GM15510 (cell line): ENCODE results near the gene USP43.

Experiments used
- POLR2A ChIP-seq: IDR thresholded peaks from 3 replicates; pipeline ENCODE4 v1.6.1; 2011; ENCODE audit warnings: borderline replicate concordance; ENCODE audit not compliant: insufficient read length; ENCODE audit errors: extremely low read depth

Gene USP43

DNA sequence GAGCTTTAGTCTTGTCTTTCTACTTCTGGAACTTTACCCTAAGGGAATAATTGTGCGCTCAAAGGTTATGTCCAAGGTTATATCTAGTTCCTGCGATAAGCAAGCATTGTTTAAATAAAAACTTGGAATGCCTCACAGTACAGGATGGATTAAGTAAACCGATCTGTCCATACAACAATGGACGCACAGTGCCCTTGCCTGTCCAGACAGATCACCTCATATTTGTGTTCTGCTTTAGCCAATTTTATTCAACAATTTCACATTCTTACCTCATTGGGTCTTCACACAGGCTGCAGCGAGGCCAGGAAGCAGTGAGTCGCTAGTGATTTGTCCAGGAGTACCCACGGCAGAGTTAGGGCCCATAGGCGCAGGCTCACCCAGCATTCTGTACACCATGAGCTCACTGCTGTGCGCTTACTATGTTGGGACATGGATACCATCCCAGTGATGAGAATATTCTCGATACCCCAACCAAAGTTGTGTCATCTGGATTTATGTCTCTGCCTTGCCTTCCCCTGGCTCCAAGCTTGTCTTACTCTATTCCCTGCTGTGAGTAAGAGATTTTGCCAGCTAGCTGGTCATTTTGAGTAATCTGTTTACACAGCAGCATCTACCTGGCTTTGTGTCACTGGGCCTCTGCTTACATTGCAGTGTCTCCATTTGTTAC, 39.8 kb downstream of the USP43 start:
- TF ChIP-seq POLR2A, result no peak

DNA sequence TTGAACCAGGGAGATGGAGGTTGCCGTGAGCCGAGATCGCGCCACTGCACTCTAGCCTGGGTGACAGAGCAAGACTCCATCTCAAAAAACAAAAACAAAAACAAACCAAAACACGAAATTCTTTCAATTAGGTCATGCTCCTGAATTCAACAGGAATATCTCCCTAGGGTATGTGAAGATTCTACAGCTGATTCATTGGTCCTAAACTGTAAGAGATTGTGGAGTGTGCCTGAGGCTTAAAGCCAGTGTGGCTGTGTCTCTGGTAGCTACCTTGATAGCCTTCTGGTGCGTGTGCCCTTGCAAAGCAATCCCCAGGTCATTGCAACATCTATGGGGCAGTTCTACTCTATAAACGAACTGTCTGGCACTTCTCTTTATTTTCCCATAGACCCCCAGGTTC, 48.4 kb downstream of the USP43 start:
- TF ChIP-seq POLR2A, result no peak

DNA sequence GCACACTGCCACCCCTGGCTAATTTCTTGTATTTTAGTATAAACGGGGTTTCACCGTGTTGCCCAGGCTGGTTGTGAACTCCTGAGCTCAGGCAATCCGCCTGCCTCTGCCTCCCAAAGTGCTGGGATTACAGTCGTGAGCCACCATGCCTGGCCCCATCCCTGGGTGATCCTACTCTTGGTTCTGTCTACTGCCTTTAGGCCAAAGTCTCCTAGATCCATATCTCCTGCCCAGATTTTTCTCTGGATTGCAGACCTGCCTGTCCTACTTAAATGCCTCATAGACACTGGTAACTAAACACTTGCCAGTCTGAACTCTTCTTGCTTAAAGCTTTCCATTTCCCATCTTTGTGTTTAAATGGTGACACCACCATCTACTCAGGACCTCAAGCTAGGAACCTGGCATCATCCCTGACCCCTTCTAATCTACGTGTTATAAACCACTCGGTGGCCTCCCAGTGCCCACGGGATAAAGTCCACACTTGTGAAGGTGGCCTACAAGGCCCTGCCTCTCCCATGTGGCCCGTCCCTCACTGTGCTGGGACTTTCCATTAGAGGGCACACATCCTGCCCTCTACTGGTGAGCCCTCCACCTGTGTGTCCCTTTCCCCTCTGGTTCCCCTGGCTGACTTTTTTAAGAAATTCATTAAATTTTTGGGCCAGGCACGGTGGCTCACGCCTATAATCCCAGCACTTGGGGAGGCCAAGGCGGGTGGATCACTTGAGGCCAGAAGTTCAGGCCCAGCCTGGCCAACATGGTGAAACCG, 51.1 kb downstream of the USP43 start:
- no peak for TF ChIP-seq POLR2A

DNA sequence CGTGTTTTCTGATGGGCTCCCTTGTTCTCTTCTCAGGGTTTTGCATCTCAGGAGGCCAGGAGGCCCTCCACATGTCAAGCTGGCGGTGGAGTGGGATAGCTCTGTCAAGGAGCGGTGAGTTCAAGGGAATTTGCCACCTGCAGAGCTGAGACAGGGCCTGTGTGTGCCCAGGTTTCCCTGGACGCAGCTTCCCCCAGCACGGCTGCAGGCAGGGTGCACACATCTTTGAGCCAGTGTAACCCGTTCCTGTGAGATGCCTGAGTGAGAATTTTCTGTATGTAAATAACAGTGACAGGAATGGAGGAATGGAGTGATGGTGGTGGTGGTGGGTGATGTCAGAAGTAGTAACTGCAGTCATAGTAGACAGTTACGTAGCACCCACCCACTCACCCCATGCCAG, 54.8 kb downstream of the USP43 start:
- TF ChIP-seq POLR2A, result no peak

DNA sequence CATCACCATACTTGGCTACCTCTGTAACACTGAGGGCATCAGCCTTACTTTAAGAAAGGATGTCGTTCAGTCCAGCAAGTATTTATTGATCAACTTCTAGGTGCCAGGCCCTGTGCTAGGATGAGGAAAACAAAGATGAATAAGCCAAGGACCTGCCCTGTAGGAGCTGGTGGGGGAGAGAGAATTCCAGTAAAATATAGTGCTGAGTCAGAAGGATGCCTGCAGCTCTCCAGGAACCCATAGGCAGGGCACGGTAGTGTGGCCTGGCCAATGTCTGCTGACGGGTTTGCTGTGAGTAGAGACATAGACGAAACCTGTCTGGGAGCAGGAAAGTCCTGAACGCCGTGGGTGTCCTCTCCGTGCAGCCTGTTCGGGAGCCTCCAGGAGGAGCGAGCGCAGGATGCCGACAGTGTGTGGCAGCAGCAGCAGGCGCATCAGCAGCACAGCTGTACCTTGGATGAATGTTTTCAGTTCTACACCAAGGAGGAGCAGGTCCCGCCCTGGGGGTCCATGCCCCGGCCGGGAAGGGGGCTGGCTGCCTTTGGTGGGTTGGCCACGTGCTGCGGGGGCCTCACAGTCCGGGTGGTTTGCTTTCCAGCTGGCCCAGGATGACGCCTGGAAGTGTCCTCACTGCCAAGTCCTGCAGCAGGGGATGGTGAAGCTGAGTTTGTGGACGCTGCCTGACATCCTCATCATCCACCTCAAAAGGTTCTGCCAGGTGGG, 55.6 kb downstream of the USP43 start:
- TF ChIP-seq POLR2A, result no peak

DNA sequence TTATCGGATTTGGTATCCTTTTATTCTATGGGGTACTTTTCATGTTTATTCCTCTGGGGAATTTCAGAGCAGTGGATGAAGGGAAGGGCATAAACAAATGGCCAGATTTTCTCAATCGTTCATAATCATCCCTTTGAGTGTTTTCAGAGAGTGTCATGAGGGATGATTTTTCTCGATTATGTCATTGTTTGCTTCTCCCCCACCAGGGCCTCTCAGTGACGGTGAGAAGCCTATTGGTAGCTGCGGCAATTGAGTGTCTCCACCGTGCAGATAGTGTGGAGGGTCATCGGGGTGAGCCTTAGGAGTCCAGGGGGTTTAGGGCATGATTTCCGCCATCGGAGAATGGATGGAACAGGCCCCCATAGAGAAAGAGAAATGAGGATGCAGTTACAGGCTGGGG, 57.2 kb downstream of the USP43 start:
- TF ChIP-seq POLR2A, result no peak

DNA sequence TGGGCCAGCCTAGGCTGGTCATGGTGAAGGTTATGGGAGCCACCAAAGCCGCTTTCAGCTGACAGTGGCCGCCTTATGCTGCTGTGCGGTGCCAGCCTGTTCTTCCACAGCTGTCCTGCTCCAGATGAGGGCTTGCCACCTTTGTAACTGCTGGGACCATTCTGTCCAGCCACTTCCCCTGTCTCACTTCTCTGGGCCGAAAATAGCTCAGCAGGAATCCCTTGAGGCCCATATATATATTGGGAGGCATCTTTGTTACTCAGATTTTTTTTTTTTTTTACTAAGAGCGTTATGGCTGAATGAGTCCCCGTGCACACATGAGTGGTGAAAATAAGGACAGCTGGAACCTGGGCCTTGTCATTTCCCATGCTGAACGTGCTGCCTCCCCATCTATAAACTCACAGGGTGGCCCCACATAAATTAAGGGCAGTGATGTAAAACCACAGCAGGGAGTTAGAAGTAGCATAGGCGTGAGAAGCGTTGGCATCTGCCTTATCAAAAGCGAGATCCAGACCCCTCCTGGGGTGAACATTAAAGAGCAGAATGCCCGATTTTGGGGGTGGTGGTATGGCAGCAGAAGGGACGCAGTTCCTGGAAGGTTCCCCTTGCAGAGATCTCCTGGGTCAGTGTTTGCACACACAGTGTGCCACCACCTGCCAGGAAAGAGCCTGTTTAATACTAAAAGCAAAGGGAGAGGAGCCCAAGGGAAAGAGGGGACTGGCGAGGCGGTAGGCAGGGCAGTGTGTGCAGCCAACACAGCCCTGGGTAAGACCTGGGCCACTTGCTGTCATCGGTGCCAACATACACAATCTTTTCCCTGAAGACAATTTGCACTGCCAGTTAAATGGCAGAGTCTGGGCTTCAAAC, 57.8 kb downstream of the USP43 start:
- no peak for TF ChIP-seq POLR2A

DNA sequence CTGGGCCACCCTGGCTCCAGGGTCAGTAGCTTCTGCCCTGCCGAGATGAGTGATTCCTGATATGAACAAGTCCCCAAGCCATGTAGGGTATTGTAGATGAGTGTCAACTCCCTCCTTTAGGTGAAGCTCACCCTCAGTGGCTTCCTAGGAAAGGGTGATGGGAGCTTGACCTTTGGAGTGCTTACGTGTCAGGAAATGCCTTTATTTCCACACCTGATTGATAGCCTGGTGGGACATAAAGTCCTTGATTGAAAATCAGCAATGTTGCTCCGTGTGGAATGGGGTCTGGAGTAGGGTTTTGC, 58.4 kb downstream of the USP43 start:
- TF ChIP-seq POLR2A, result no peak

DNA sequence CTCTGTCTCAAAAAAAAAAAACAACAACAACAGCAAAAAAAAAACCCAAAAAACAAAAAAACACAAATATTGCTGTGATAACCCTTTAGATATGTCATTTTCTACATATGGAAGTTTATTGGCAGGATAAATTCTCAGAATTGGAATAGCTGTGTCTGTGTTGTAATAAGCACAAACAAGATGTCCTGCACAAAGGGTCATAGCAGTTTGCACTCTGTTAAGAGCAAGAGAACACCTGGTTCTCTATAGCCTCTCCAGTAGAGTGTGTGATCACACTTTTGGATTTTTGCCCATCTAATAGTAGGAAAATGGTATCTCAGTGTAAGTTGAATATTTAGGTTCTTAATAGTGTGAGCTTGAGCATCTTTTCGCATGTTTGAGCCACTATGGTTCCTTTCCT, 60.4 kb downstream of the USP43 start:
- TF ChIP-seq POLR2A, result no peak

DNA sequence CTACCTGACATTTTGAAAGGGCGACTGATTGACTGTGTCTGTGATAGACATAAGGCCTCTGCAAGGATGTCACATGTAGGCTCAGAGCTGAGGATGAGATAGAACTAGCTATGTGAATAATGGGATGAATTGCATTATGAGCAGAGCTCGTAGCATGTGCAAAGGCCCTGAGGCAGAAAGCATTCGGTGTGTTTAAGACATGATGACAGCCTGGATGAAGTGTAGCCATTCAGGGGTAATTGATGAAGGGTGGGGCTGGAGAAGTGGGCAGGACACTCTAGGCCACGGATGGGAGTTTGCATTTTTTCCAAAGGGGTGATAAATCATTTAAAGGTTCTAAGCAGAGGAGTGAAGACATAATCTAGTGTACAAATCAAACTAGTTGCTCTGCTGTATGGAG, 62.6 kb downstream of the USP43 start:
- TF ChIP-seq POLR2A, result no peak

DNA sequence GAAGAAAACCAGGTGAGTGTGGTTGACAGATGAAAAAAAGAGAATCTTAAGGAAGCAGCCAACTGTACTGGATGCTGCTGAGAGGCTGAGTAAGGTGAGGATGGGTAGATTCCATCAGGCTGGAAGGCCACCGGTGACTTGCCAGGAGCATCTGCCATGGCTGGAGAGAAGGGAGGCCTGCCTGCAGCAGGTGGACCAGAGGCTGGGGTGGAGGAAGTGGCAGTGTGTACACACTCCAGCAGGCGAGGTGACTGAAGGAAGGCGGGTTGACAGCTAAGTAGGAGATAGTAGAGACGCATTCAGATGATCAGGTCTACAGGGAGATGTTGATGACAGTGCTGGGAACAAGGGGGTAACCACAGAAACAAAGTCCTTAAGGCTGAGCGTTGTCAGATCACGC, 69.5 kb downstream of the USP43 start:
- no peak for TF ChIP-seq POLR2A

DNA sequence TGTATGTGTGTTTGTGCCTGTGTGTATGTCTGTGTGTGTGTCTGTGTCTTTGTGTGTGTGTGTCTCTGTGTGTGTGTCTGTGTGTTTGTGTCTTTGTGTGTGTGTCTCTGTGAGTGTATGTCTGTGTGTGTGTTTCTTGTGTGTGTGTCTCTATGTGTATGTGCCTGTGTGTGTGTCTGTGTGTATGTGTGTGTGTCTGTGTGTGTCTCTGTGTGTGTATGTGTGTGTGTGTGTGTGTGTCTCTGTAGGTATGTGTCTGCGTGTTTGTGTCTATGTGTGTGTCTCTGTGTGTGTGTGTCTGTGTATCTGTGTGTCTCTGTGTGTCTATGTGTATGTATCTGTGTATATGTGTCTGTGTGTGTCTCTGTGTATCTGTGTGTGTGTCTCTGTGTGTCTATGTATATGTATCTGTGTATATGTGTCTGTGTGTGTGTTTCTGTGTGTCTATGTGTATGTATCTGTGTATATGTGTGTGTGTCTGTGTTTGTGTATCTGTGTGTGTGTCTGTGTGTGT, 70.2 kb downstream of the USP43 start:
- no peak for TF ChIP-seq POLR2A

DNA sequence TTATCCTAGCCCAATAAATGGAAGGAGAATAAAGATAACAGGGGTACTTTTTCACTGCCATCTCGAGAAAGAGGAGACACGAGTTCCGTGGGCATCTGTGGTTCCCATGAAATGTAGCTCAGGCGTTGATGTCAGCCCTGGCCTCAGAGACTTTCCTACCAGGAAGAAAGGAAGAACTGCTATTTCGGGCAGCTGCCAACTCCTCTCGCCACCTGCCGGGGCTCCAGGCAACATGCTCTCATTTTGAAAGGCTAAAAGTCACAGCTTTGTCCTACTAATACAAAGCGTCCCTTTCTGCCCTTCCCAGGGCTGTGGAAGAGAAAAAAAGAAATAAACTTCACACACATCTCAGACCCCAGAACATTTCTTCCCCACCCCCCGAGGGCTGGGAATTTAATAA, 80.3 kb downstream of the USP43 start:
- TF ChIP-seq POLR2A, result no peak

DNA sequence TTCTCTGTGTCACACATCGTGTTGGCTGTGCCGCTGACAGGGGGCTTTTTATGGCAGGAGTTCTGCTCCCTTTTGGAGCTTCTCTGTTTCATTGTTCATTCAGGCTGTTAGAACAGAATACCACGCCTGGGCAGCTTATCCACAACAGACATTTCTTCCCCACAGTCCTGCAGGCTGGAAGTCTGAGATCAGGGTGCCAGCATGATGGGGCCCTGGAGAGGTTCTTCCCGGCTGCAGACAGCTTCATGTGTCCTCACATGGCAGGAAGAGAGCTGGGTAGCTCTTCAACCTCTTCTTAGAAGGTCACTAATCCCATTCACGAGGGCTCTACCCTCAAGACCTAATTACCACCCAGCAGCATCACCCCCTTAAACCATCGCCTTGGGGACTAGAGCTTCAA, 81.0 kb downstream of the USP43 start:
- no peak for TF ChIP-seq POLR2A

DNA sequence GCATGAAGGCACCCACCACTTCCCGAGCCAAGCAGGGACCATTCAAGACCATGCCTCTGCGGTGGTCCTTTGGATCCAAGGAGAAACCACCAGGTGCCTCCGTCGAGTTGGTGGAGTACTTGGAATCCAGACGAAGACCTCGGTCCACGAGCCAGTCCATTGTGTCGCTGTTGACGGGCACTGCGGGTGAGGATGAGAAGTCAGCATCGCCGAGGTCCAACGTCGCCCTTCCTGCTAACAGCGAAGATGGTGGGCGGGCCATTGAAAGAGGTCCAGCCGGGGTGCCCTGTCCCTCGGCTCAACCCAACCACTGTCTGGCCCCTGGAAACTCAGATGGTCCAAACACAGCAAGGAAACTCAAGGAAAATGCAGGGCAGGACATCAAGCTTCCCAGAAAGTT, 82.7 kb downstream of the USP43 start:
- TF ChIP-seq POLR2A, result no peak
